ENCODE data around the gene WSCD2.

GRCh38 chr12:108152170-108152538 lies 23.1 kb downstream of the WSCD2 start:
- TF ChIP-seq CTCF (IDR thresholded peaks at IDR 0.05; ENCODE audit: borderline replicate concordance, extremely low read depth, low read length, poor library complexity, severe bottlenecking) (no peak), EZH2 (IDR thresholded peaks at IDR 0.05; ENCODE audit: borderline replicate concordance, low read depth, low read length, severe bottlenecking) (no peak)
